HFFc6 (cell line): Measurements from ENCODE around the gene EHD3. TPM values are rescaled to one million over a fixed set of nuclear protein-coding genes. Genes with fewer than 3 reads are reported as not detected.
A peak's percentile ranks its signal among the peaks of the same experiment; 100 is the strongest.

Source experiments
- DNase-seq: peaks from one replicate; pipeline ENCODE4 v3.0.0-alpha.2; 2018
- H3K27ac Mint-ChIP-seq: 2 replicates; pipeline ENCODE4 v1.8.0; 2020; ENCODE audit warnings: mild to moderate bottlenecking, mixed read lengths
- H3K27me3 Mint-ChIP-seq: 2 replicates; pipeline ENCODE4 v1.8.0; 2021; ENCODE audit warnings: mild to moderate bottlenecking, moderate library complexity, mixed read lengths; ENCODE audit not compliant: insufficient read depth
- H3K36me3 Mint-ChIP-seq: 2 replicates; pipeline ENCODE4 v1.8.0; 2021; ENCODE audit warnings: low read depth, mixed read lengths
- H3K4me1 Mint-ChIP-seq: 2 replicates; pipeline ENCODE4 v1.8.0; 2020; ENCODE audit warnings: low read depth, mixed read lengths
- H3K4me3 Mint-ChIP-seq: 2 replicates; pipeline ENCODE4 v1.8.0; 2020; ENCODE audit warnings: mild to moderate bottlenecking, moderate library complexity, mixed read lengths
- H3K9me3 Mint-ChIP-seq: 2 replicates; pipeline ENCODE4 v1.8.0; 2020; ENCODE audit warnings: mild to moderate bottlenecking, mixed read lengths
- CTCF ChIP-seq: fragments of 200-600 bp; sonication (generic); IDR thresholded peaks from 2 replicates; pipeline ENCODE4 v1.5.0; 2021; ENCODE audit warnings: antibody characterized with exemption, mild to moderate bottlenecking
- total RNA-seq, 6 experiments: library from RNA; stranded (reverse); fragmentation: NEBNext Ultra II Directional; extraction: Animal tissue kit (Norgen Biotek cat#: 25700); gene quantifications; 2 replicates in 1 of 6; 3 replicates in 5 of 6; pipeline ENCODE4 v1.2.3, GENCODE V29; 2021

EHD3 gene
- total RNA-seq, 6 experiments from 2014 or later = 49.6 to 70.6 (median 62.0) TPM

- peak overlapping the region; percentile 66 for H3K4me3 Mint-ChIP-seq
- peak overlapping the region; percentile 85 for H3K27ac Mint-ChIP-seq
- peak; percentile 83 for DNase-seq
- TF ChIP-seq CTCF = no peak
- H3K9me3 Mint-ChIP-seq = no peaks in the 10 kb centered on the region
- H3K36me3 Mint-ChIP-seq = peaks cover 17% of the 10 kb centered on the region
- peaks cover 2% of the 10 kb centered on the region; the same call in 1 of the 2 replicates for H3K27me3 Mint-ChIP-seq
- peaks cover 61% of the 10 kb centered on the region for H3K4me1 Mint-ChIP-seq
Measured at GRCh38 chr2:31239593-31240177, 5.7 kb downstream of the EHD3 start.

- TF ChIP-seq CTCF = no peak
- Mint-ChIP-seq H3K4me1 (peaks cover 52% of the 10 kb centered on the region), H3K27me3 (peaks cover 2% of the 10 kb centered on the region; the same call in 1 of the 2 replicates), H3K36me3 (peaks cover 17% of the 10 kb centered on the region), H3K4me3 (peak overlapping the region; percentile 66), H3K9me3 (no peaks in the 10 kb centered on the region), H3K27ac (peak overlapping the region; percentile 85)
- DNase-seq = no peak
Measured at GRCh38 chr2:31240381-31241365, 6.7 kb downstream of the EHD3 start.

GRCh38 chr2:31241625-31242270 lies 7.8 kb downstream of the EHD3 start:
- H3K9me3 Mint-ChIP-seq = no peaks in the 10 kb centered on the region
- no peak for DNase-seq
- TF ChIP-seq CTCF = no peak
- H3K4me1 Mint-ChIP-seq = peaks cover 52% of the 10 kb centered on the region
- peaks cover 27% of the 10 kb centered on the region for H3K36me3 Mint-ChIP-seq
- peaks cover 2% of the 10 kb centered on the region; the same call in 1 of the 2 replicates for H3K27me3 Mint-ChIP-seq
- no peak overlapping the region for H3K27ac Mint-ChIP-seq
- no peak overlapping the region for H3K4me3 Mint-ChIP-seq

- Mint-ChIP-seq H3K36me3 (peaks cover 35% of the 10 kb centered on the region), H3K27me3 (peaks cover 2% of the 10 kb centered on the region; the same call in 1 of the 2 replicates), H3K9me3 (no peaks in the 10 kb centered on the region), H3K4me1 (peaks cover 56% of the 10 kb centered on the region), H3K4me3 (no peak overlapping the region), H3K27ac (no peak overlapping the region)
- DNase-seq = no peak
- no peak for TF ChIP-seq CTCF
Measured at GRCh38 chr2:31243053-31243452, 9.1 kb downstream of the EHD3 start.

GRCh38 chr2:31244101-31244500 lies 10.1 kb downstream of the EHD3 start:
- peaks cover 39% of the 10 kb centered on the region for H3K36me3 Mint-ChIP-seq
- H3K27me3 Mint-ChIP-seq = no peaks in the 10 kb centered on the region
- no peak for DNase-seq
- no peak overlapping the region for H3K4me3 Mint-ChIP-seq
- H3K4me1 Mint-ChIP-seq = peaks cover 49% of the 10 kb centered on the region
- no peaks in the 10 kb centered on the region for H3K9me3 Mint-ChIP-seq
- H3K27ac Mint-ChIP-seq = no peak overlapping the region
- no peak for TF ChIP-seq CTCF
